22Rv1 (cell line): ENCODE results near the gene ARG2.

ENCODE experiments used
- ZFX ChIP-seq: fragments of 450-650 bp; IDR thresholded peaks from 2 replicates; pipeline ENCODE4 v1.6.1; 2017; ENCODE audit warnings: antibody characterized with exemption, borderline replicate concordance
- TF ChIP-seq, protein P1 (sequence below): fragments of 450-650 bp; IDR thresholded peaks from 2 replicates; pipeline ENCODE4 v1.5.1; 2017; ENCODE audit warnings: mild to moderate bottlenecking

DNA sequence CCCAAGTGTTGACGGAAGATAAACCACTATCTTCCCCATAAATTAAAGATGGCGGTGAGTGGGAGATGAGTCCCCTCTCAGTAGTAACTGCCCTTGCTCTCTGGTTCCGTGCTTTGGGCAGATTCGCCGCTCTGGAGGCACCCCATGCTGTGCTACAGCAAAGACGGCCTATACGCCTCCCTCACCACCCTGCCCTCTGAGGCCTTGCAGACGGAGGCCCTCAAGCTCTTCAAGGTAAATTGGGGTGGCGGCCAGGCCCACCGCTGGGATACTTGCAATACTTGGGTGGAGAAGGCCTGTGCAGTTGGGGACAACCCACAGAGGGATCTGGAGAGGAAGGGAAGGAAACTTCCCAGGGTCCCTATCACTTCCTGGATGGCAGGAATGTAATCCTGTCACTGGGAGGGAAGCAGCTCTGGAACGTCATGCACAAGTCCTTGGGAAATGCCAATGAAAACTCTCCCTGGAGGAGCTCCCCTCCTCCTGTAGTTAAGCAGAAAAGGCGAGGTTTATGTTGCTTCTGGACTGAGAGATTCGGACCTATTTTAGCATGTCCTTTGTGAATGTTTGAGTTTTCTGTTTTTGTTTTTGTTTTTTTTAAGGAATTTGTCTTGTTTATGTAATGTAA lies 42.4 kb upstream of the ARG2 start:
- TF ChIP-seq, protein P1, sequence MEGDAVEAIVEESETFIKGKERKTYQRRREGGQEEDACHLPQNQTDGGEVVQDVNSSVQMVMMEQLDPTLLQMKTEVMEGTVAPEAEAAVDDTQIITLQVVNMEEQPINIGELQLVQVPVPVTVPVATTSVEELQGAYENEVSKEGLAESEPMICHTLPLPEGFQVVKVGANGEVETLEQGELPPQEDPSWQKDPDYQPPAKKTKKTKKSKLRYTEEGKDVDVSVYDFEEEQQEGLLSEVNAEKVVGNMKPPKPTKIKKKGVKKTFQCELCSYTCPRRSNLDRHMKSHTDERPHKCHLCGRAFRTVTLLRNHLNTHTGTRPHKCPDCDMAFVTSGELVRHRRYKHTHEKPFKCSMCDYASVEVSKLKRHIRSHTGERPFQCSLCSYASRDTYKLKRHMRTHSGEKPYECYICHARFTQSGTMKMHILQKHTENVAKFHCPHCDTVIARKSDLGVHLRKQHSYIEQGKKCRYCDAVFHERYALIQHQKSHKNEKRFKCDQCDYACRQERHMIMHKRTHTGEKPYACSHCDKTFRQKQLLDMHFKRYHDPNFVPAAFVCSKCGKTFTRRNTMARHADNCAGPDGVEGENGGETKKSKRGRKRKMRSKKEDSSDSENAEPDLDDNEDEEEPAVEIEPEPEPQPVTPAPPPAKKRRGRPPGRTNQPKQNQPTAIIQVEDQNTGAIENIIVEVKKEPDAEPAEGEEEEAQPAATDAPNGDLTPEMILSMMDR: no peak
- TF ChIP-seq ZFX: no peak
